Gastrocnemius medialis (tissue), 4 donors: Measurements from ENCODE around the gene PM20D2.

Source experiments
- POLR2A ChIP-seq, 2 donors: fragments of 450-650 bp; IDR thresholded peaks; one replicate each; pipeline ENCODE4 v1.6.1; 2017; ENCODE audit warnings: antibody characterized with exemption in 2 of 2, mild to moderate bottlenecking in 2 of 2, moderate library complexity in 2 of 2
- TF ChIP-seq, protein P1 (sequence below), 5 experiments: fragments of 450-650 bp in 3 of 5; fragments of 200-600 bp in 2 of 5; sonication (generic) in 2 of 5; IDR thresholded peaks in 4 of 5; conservative IDR thresholded peaks in 1 of 5; 1 replicate in 4 of 5; 2 replicates in 1 of 5; pipeline ENCODE4 v1.5.1; 2016 to 2019; ENCODE audit warnings: antibody characterized with exemption in 5 of 5, mild to moderate bottlenecking in 3 of 5, moderate library complexity in 3 of 5

- no peak for TF ChIP-seq POLR2A (IDR thresholded peaks at IDR 0.05)
- TF ChIP-seq, protein P1, sequence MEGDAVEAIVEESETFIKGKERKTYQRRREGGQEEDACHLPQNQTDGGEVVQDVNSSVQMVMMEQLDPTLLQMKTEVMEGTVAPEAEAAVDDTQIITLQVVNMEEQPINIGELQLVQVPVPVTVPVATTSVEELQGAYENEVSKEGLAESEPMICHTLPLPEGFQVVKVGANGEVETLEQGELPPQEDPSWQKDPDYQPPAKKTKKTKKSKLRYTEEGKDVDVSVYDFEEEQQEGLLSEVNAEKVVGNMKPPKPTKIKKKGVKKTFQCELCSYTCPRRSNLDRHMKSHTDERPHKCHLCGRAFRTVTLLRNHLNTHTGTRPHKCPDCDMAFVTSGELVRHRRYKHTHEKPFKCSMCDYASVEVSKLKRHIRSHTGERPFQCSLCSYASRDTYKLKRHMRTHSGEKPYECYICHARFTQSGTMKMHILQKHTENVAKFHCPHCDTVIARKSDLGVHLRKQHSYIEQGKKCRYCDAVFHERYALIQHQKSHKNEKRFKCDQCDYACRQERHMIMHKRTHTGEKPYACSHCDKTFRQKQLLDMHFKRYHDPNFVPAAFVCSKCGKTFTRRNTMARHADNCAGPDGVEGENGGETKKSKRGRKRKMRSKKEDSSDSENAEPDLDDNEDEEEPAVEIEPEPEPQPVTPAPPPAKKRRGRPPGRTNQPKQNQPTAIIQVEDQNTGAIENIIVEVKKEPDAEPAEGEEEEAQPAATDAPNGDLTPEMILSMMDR (IDR thresholded peaks at IDR 0.05 in 4 of 5, conservative IDR thresholded peaks at IDR 0.05 in 1 of 5): no peak
Measured at GRCh38 chr6:89110284-89110683, 35.6 kb upstream of the PM20D2 start.
